Natural killer cell (primary cell): Measurements from ENCODE around the gene PFKP. TPM values are rescaled to one million over a fixed set of nuclear protein-coding genes. Genes with fewer than 3 reads are reported as not detected.

ENCODE experiments used
- ATAC-seq, 3 donors: fragments of 150-1000 bp in 2 of 3; fragments of 200-7000 bp in 1 of 3; cut with Tn5 transposase; 1 replicate in 1 of 3; 2 replicates in 2 of 3; pipeline ENCODE4 v1.10.0; 2021; ENCODE audit warnings: mild to moderate bottlenecking in 2 of 3, moderate library complexity in 2 of 3
- DNase-seq, 2 donors: peaks; one replicate each; pipeline versions ENCODE4 v3.0.0 to v3.0.0-alpha.2; 2013 to 2021; ENCODE audit warnings: mixed read lengths in 1 of 2
- H3K27ac ChIP-seq: one replicate; pipeline ENCODE4 v1.5.1; 2013; ENCODE audit warnings: mild to moderate bottlenecking, low read length
- H3K27me3 ChIP-seq: one replicate; pipeline ENCODE4 v1.6.1; 2013; ENCODE audit warnings: low read length; ENCODE audit not compliant: control insufficient read depth, insufficient read depth
- H3K36me3 ChIP-seq: one replicate; pipeline ENCODE4 v1.6.1; 2013; ENCODE audit warnings: low read length; ENCODE audit not compliant: control insufficient read depth, insufficient read depth
- H3K4me1 ChIP-seq: one replicate; pipeline ENCODE4 v1.6.1; 2013; ENCODE audit warnings: low read length; ENCODE audit not compliant: control insufficient read depth, insufficient read depth
- H3K4me3 ChIP-seq: one replicate; pipeline ENCODE4 v1.5.1; 2013; ENCODE audit warnings: low read length
- H3K9me3 ChIP-seq: one replicate; pipeline ENCODE4 v1.6.1; 2013; ENCODE audit warnings: low read length; ENCODE audit not compliant: control insufficient read depth, insufficient read depth
- H3K27ac Mint-ChIP-seq, 2 donors: one replicate each; pipeline ENCODE4 v1.8.0; 2022; ENCODE audit warnings: mild to moderate bottlenecking in 2 of 2, mixed read lengths in 2 of 2, moderate library complexity in 1 of 2
- H3K27me3 Mint-ChIP-seq, 2 donors: one replicate each; pipeline ENCODE4 v1.8.0; 2022; ENCODE audit warnings: low read depth in 2 of 2, mixed read lengths in 2 of 2
- H3K36me3 Mint-ChIP-seq: one replicate; pipeline ENCODE4 v1.8.0; 2022; ENCODE audit warnings: mixed read lengths
- H3K4me1 Mint-ChIP-seq, 2 donors: one replicate each; pipeline ENCODE4 v1.8.0; 2022; ENCODE audit warnings: mixed read lengths in 2 of 2
- H3K4me3 Mint-ChIP-seq: one replicate; pipeline ENCODE4 v1.8.0; 2022; ENCODE audit warnings: mild to moderate bottlenecking, moderate library complexity, mixed read lengths
- H3K9me3 Mint-ChIP-seq, 2 donors: one replicate each; pipeline ENCODE4 v1.8.0; 2022; ENCODE audit warnings: mixed read lengths in 2 of 2
- WGBS: methylation state at CpG from one replicate; pipeline ENCODE4 v1.1.7; 2013; ENCODE audit warnings: missing lambda C conversion rate; ENCODE audit not compliant: insufficient coverage; 5-methylcytosine and 5-hydroxymethylcytosine counted together
- intact Hi-C: fragments of 100-400 bp; cut with micrococcal nuclease; formaldehyde crosslinking; loops from one replicate; pipeline ENCODE4 v1.14.2; 2022
- total RNA-seq, 4 donors: library from RNA; stranded (reverse); fragments of 120-200 nt in 1 of 4; gene quantifications; one replicate each; pipeline versions ENCODE4 v1.2.3 to v1.2.4, GENCODE V29; 2013 to 2022
- TF ChIP-seq, protein P1 (sequence below): fragments of 200-600 bp; IDR thresholded peaks from one replicate; pipeline ENCODE4 v1.8.0; 2022; ENCODE audit warnings: antibody characterized with exemption

Gene PFKP
- total RNA-seq, 3 donors from 2014 or later (not counting 1 experiment from before 2014, with no cell fraction given), result 43.9 to 62.4 (median 47.4) TPM

- Histone ChIP-seq H3K4me3 (no peak overlapping the region), H3K27ac (no peak overlapping the region), H3K36me3 (no peaks in the 10 kb centered on the region), H3K4me1 (no peaks in the 10 kb centered on the region), H3K9me3 (no peaks in the 10 kb centered on the region), H3K27me3 (no peaks in the 10 kb centered on the region)
- Mint-ChIP-seq H3K4me3 (no peak overlapping the region), H3K9me3 (no peaks in the 10 kb centered on the region), H3K4me1 (peaks cover 0 to 6% of the 10 kb centered on the region in 2 donors), H3K36me3 (no peaks in the 10 kb centered on the region), H3K27ac (no peak overlapping the region), H3K27me3 (peaks cover 2 to 7% of the 10 kb centered on the region in 2 donors)
- DNase-seq (no peak), ATAC-seq (peak in 1 of 3 donors; percentile 46)
- intact Hi-C loops, result loop anchor here (10.0 kb wide), 1 partner anchor 1621 kb away; no protein-coding TSS in a partner anchor
- 55% methylated on average over 11 of the region's 11 CpGs for WGBS
- TF ChIP-seq, protein P1, sequence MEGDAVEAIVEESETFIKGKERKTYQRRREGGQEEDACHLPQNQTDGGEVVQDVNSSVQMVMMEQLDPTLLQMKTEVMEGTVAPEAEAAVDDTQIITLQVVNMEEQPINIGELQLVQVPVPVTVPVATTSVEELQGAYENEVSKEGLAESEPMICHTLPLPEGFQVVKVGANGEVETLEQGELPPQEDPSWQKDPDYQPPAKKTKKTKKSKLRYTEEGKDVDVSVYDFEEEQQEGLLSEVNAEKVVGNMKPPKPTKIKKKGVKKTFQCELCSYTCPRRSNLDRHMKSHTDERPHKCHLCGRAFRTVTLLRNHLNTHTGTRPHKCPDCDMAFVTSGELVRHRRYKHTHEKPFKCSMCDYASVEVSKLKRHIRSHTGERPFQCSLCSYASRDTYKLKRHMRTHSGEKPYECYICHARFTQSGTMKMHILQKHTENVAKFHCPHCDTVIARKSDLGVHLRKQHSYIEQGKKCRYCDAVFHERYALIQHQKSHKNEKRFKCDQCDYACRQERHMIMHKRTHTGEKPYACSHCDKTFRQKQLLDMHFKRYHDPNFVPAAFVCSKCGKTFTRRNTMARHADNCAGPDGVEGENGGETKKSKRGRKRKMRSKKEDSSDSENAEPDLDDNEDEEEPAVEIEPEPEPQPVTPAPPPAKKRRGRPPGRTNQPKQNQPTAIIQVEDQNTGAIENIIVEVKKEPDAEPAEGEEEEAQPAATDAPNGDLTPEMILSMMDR, result no peak
Observed at GRCh38 chr10:3045471-3046209, 21.7 kb upstream of the PFKP start.

DNA sequence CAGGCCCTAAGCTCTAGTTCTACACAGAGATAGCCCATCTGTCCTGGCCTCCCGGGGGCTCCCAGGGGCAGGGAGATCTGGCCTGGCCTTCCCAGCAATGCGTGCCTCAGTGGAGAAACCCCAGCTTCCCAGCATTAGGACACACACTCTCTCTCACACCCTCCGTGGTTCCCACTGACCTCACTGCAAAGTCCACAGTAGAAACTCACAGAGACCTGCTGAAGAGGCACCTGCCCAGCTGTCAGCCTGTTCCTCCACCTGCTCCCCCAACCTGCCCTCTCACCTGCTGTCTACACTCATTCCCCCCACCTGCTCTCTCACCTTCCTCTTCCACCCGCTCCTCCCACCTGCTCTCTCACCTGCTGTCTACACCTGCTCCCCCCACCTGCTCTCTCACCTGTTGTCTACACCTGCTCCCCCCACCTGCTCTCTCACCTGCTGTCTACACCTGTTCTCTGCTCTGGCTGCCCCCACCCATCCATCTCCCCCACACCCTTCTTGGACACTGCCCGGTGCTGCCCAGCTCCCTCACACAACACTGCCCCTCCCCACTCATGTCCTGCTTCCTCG lies 21.1 kb upstream of the PFKP start:
- no peak for ATAC-seq
- WGBS, result 84% methylated on average over 6 of the region's 6 CpGs
- H3K36me3 ChIP-seq, result no peaks in the 10 kb centered on the region

DNA sequence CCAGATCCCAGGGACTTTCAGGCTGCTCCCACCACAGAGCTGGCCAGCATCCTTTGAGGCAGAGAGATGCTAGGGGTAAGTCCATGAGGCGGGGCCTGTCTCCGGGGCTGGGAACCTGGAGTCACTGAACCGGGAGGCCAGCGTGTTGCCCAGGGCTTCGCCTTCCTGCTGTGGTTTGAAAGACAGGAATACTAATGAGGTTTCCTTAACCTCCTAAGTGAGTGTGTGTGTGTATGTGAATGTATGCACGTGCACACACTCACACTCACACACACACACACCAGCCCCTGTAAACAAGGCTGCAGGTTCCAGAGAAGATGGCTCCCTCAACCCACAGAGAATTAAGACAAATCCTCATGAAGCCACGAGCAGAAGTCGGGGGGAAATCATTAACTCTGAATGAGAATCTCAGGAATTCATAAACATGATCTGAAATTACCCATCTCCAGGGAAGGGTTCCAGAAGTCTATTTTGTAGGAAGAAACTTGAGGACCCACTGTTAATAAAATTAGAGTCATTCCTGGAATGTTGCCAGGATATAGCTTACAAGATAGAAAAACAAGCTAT lies 20.3 kb upstream of the PFKP start:
- intact Hi-C loops, result loop anchor here (10.0 kb wide), 1 partner anchor 1622 kb away; no protein-coding TSS in a partner anchor
- no peaks in the 10 kb centered on the region for H3K27me3 ChIP-seq
- H3K36me3 ChIP-seq, result no peaks in the 10 kb centered on the region
- H3K4me3 Mint-ChIP-seq, result no peak overlapping the region
- no peak overlapping the region for H3K27ac Mint-ChIP-seq
- no peak overlapping the region for H3K4me3 ChIP-seq
- H3K9me3 Mint-ChIP-seq, result no peaks in the 10 kb centered on the region
- no peaks in the 10 kb centered on the region for H3K4me1 ChIP-seq
- WGBS, result 68% methylated on average over 6 of the region's 8 CpGs
- peaks cover 2 to 7% of the 10 kb centered on the region in 2 donors for H3K27me3 Mint-ChIP-seq
- ATAC-seq (no peak), DNase-seq (no peak)
- TF ChIP-seq, protein P1, result no peak
- no peaks in the 10 kb centered on the region for H3K9me3 ChIP-seq
- no peaks in the 10 kb centered on the region for H3K36me3 Mint-ChIP-seq
- peaks cover 0 to 6% of the 10 kb centered on the region in 2 donors for H3K4me1 Mint-ChIP-seq
- no peak overlapping the region for H3K27ac ChIP-seq

More for the DNA sequence above, 21.1 kb upstream of the PFKP start:
- TF ChIP-seq, protein P1, result no peak
- H3K9me3 ChIP-seq, result no peaks in the 10 kb centered on the region
- no peaks in the 10 kb centered on the region for H3K9me3 Mint-ChIP-seq
- H3K4me3 Mint-ChIP-seq, result no peak overlapping the region
- peaks cover 2 to 7% of the 10 kb centered on the region in 2 donors for H3K27me3 Mint-ChIP-seq
- no peaks in the 10 kb centered on the region for H3K36me3 Mint-ChIP-seq
- no peaks in the 10 kb centered on the region for H3K27me3 ChIP-seq
- DNase-seq, result no peak
- intact Hi-C loops, result loop anchor here (10.0 kb wide), 1 partner anchor 1621 kb away; no protein-coding TSS in a partner anchor
- H3K4me3 ChIP-seq, result no peak overlapping the region
- H3K27ac Mint-ChIP-seq, result no peak overlapping the region
- H3K27ac ChIP-seq, result no peak overlapping the region
- H3K4me1 ChIP-seq, result no peaks in the 10 kb centered on the region
- H3K4me1 Mint-ChIP-seq, result peaks cover 0 to 6% of the 10 kb centered on the region in 2 donors
